Progenitor cell of endocrine pancreas (in vitro differentiated cells): ENCODE results near the gene USP28. TPM values are rescaled to one million over a fixed set of nuclear protein-coding genes. Genes with fewer than 3 reads are reported as not detected.

ENCODE experiments used
- DNase-seq: peaks from one replicate; pipeline ENCODE4 v3.0.0; 2021; ENCODE audit warnings: low spot score; ENCODE audit not compliant: unreplicated experiment
- H3K27ac Mint-ChIP-seq: 2 replicates; pipeline ENCODE4 v1.8.0; 2021; ENCODE audit warnings: mild to moderate bottlenecking, moderate library complexity, mixed read lengths
- H3K27me3 Mint-ChIP-seq: 2 replicates; pipeline ENCODE4 v1.8.0; 2021; ENCODE audit warnings: mixed read lengths
- H3K36me3 Mint-ChIP-seq: 2 replicates; pipeline ENCODE4 v1.8.0; 2022; ENCODE audit warnings: mixed read lengths; ENCODE audit not compliant: insufficient read depth
- H3K4me1 Mint-ChIP-seq: 2 replicates; pipeline ENCODE4 v1.8.0; 2021; ENCODE audit warnings: low read depth, mixed read lengths
- H3K4me3 Mint-ChIP-seq: 2 replicates; pipeline ENCODE4 v1.8.0; 2021; ENCODE audit warnings: low read depth, mild to moderate bottlenecking, moderate library complexity, mixed read lengths
- H3K9me3 Mint-ChIP-seq: 2 replicates; pipeline ENCODE4 v1.8.0; 2021; ENCODE audit warnings: low read depth, mixed read lengths
- CTCF ChIP-seq: fragments of 200-600 bp; sonication (generic); IDR thresholded peaks from one replicate; pipeline ENCODE4 v1.5.0; 2021; ENCODE audit warnings: antibody characterized with exemption, mild to moderate bottlenecking; ENCODE audit not compliant: unreplicated experiment
- total RNA-seq: library from RNA; stranded (reverse); gene quantifications from 2 replicates; pipeline ENCODE4 v1.2.1, GENCODE V29; 2021

USP28 gene
- total RNA-seq, 1 donor from 2014 or later = 54.8 TPM

- peaks cover 14% of the 10 kb centered on the region for H3K4me1 Mint-ChIP-seq
- H3K36me3 Mint-ChIP-seq = peaks cover 18% of the 10 kb centered on the region
- peaks cover 2% of the 10 kb centered on the region for H3K9me3 Mint-ChIP-seq
- no peaks in the 10 kb centered on the region for H3K27me3 Mint-ChIP-seq
- no peak for DNase-seq
- H3K27ac Mint-ChIP-seq = no peak overlapping the region
- no peak for TF ChIP-seq CTCF
- no peak overlapping the region for H3K4me3 Mint-ChIP-seq
These were observed 12.9 kb downstream of the USP28 start for GRCh38 chr11:113862435-113862834.

GRCh38 chr11:113859665-113860064 is 15.7 kb downstream of the USP28 start:
- DNase-seq = no peak
- Mint-ChIP-seq H3K27ac (peak overlapping the region; percentile 86), H3K27me3 (no peaks in the 10 kb centered on the region), H3K36me3 (peaks cover 6% of the 10 kb centered on the region), H3K4me1 (peaks cover 18% of the 10 kb centered on the region), H3K4me3 (no peak overlapping the region), H3K9me3 (peaks cover 2% of the 10 kb centered on the region)
- TF ChIP-seq CTCF = no peak

GRCh38 chr11:113856966-113857759 is 18.2 kb downstream of the USP28 start:
- Mint-ChIP-seq H3K9me3 (no peaks in the 10 kb centered on the region), H3K4me1 (peaks cover 12% of the 10 kb centered on the region), H3K36me3 (peaks cover 4% of the 10 kb centered on the region), H3K27ac (no peak overlapping the region), H3K27me3 (no peaks in the 10 kb centered on the region), H3K4me3 (no peak overlapping the region)
- TF ChIP-seq CTCF = no peak
- no peak for DNase-seq

- Mint-ChIP-seq H3K27me3 (no peaks in the 10 kb centered on the region), H3K9me3 (no peaks in the 10 kb centered on the region), H3K36me3 (peaks cover 10% of the 10 kb centered on the region), H3K4me1 (peaks cover 12% of the 10 kb centered on the region), H3K27ac (no peak overlapping the region), H3K4me3 (no peak overlapping the region)
- DNase-seq = no peak
- TF ChIP-seq CTCF = no peak
These were observed 19.6 kb downstream of the USP28 start for GRCh38 chr11:113855803-113856202.

- no peak for DNase-seq
- TF ChIP-seq CTCF = no peak
- Mint-ChIP-seq H3K27me3 (no peaks in the 10 kb centered on the region), H3K9me3 (no peaks in the 10 kb centered on the region), H3K4me1 (no peaks in the 10 kb centered on the region), H3K36me3 (peaks cover 23% of the 10 kb centered on the region), H3K27ac (no peak overlapping the region), H3K4me3 (no peak overlapping the region)
These were observed 25.2 kb downstream of the USP28 start for GRCh38 chr11:113850188-113850587.
